H1 (cell line): ENCODE results near the gene GPC6. TPM values are rescaled to one million over a fixed set of nuclear protein-coding genes. Genes with fewer than 3 reads are reported as not detected.

Experiments used
- KDM1A ChIP-seq: fragments of 200-600, 300-600 bp; sonication (generic); IDR thresholded peaks from 2 replicates; pipeline ENCODE4 v1.7.1; 2016; ENCODE audit warnings: mild to moderate bottlenecking, low read length, borderline replicate concordance
- SUZ12 ChIP-seq: fragments of 200-600 bp; sonication (generic); IDR thresholded peaks from 2 replicates; pipeline ENCODE4 v1.6.1; 2012; ENCODE audit warnings: mild to moderate bottlenecking, inconsistent platforms, low read length, moderate library complexity, mixed read lengths
- polyA plus RNA-seq, 7 experiments: library from polyadenylated mRNA; depleted of rRNA in 3 of 7; stranded (reverse) in 5 of 7; unstranded in 2 of 7; fragments of >200 nt in 5 of 7; fragments of 200-250 nt in 2 of 7; gene quantifications; 1 replicate in 5 of 7; 2 replicates in 1 of 7; 4 replicates in 1 of 7; pipeline versions ENCODE4 v1.2.1 to v1.2.3, GENCODE V29; 2011 to 2013; ENCODE audit warnings: missing spikeins in 2 of 7, mixed read lengths in 2 of 7
- total RNA-seq: library from RNA; stranded (reverse); fragmentation: NEBNext Ultra II Directional; extraction: Animal tissue kit (Norgen Biotek cat#: 25700); gene quantifications from 2 replicates; pipeline ENCODE4 v1.2.1, GENCODE V29; 2021
- TF ChIP-seq, protein P1 (sequence below): fragments of 300-600 bp; sonication (generic); IDR thresholded peaks from 2 replicates; pipeline ENCODE4 v1.7.1; 2012; ENCODE audit warnings: low read length, moderate library complexity, mild to moderate bottlenecking, inconsistent platforms; ENCODE audit not compliant: insufficient replicate concordance

The GPC6 gene
- total and polyA plus RNA-seq, 2 of the 8 experiments (the other 6 are each of a cell fraction or from before 2014, with no cell fraction given): 5.4 to 12.0 TPM

DNA sequence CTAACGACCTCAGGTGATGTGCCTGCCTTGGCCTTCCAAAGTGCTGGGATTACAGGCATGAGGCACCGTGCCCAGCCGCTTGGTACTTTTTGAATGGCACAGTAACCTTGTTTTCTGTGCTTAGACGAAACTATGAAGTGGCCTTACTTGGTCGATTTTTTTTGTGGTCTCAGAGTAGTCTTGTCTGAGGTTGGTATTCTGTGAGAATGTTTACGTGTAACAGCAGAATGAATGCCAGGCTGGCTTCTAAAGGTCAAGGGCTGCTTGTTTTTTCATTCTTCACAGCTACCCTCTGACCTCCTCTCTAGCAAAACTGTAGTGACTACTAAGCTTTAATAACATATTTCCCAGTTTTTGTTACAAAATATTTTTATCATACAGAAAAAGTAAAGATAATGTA, 313.3 kb downstream of the GPC6 start (continued):
- TF ChIP-seq, protein P1, sequence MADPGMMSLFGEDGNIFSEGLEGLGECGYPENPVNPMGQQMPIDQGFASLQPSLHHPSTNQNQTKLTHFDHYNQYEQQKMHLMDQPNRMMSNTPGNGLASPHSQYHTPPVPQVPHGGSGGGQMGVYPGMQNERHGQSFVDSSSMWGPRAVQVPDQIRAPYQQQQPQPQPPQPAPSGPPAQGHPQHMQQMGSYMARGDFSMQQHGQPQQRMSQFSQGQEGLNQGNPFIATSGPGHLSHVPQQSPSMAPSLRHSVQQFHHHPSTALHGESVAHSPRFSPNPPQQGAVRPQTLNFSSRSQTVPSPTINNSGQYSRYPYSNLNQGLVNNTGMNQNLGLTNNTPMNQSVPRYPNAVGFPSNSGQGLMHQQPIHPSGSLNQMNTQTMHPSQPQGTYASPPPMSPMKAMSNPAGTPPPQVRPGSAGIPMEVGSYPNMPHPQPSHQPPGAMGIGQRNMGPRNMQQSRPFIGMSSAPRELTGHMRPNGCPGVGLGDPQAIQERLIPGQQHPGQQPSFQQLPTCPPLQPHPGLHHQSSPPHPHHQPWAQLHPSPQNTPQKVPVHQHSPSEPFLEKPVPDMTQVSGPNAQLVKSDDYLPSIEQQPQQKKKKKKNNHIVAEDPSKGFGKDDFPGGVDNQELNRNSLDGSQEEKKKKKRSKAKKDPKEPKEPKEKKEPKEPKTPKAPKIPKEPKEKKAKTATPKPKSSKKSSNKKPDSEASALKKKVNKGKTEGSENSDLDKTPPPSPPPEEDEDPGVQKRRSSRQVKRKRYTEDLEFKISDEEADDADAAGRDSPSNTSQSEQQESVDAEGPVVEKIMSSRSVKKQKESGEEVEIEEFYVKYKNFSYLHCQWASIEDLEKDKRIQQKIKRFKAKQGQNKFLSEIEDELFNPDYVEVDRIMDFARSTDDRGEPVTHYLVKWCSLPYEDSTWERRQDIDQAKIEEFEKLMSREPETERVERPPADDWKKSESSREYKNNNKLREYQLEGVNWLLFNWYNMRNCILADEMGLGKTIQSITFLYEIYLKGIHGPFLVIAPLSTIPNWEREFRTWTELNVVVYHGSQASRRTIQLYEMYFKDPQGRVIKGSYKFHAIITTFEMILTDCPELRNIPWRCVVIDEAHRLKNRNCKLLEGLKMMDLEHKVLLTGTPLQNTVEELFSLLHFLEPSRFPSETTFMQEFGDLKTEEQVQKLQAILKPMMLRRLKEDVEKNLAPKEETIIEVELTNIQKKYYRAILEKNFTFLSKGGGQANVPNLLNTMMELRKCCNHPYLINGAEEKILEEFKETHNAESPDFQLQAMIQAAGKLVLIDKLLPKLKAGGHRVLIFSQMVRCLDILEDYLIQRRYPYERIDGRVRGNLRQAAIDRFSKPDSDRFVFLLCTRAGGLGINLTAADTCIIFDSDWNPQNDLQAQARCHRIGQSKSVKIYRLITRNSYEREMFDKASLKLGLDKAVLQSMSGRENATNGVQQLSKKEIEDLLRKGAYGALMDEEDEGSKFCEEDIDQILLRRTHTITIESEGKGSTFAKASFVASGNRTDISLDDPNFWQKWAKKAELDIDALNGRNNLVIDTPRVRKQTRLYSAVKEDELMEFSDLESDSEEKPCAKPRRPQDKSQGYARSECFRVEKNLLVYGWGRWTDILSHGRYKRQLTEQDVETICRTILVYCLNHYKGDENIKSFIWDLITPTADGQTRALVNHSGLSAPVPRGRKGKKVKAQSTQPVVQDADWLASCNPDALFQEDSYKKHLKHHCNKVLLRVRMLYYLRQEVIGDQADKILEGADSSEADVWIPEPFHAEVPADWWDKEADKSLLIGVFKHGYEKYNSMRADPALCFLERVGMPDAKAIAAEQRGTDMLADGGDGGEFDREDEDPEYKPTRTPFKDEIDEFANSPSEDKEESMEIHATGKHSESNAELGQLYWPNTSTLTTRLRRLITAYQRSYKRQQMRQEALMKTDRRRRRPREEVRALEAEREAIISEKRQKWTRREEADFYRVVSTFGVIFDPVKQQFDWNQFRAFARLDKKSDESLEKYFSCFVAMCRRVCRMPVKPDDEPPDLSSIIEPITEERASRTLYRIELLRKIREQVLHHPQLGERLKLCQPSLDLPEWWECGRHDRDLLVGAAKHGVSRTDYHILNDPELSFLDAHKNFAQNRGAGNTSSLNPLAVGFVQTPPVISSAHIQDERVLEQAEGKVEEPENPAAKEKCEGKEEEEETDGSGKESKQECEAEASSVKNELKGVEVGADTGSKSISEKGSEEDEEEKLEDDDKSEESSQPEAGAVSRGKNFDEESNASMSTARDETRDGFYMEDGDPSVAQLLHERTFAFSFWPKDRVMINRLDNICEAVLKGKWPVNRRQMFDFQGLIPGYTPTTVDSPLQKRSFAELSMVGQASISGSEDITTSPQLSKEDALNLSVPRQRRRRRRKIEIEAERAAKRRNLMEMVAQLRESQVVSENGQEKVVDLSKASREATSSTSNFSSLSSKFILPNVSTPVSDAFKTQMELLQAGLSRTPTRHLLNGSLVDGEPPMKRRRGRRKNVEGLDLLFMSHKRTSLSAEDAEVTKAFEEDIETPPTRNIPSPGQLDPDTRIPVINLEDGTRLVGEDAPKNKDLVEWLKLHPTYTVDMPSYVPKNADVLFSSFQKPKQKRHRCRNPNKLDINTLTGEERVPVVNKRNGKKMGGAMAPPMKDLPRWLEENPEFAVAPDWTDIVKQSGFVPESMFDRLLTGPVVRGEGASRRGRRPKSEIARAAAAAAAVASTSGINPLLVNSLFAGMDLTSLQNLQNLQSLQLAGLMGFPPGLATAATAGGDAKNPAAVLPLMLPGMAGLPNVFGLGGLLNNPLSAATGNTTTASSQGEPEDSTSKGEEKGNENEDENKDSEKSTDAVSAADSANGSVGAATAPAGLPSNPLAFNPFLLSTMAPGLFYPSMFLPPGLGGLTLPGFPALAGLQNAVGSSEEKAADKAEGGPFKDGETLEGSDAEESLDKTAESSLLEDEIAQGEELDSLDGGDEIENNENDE: no peak
- TF ChIP-seq SUZ12: no peak
- TF ChIP-seq KDM1A: no peak
